Measurements from ENCODE around the gene SRMS.

The SRMS gene

DNA sequence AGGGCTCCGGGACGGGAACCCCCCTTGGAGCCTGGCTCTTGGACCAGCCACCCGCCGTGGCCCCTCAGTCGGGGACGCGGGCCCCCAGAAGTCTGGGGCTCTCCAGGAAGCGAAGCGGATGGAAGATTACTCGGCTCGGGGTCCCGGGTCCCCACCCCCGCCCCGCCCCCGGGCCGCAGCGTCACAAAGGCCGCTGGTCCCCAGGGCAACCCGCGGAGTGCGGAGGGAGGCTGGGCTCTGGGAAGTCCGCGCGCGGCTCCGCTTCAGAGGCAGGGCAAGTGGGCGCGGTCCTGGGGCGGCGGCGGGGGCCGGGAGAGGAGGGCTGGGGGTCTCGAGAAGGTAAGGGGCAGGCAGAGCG, 6.4 kb upstream of the SRMS start, which contains the start of gene FNDC11:
Gene FNDC11 (plus strand): TSS at position 227 of the 358 bp plus-strand sequence. CDS start 1,505 bp downstream, outside the sequence.
- no peak for DNase-seq (ENCODE audit: low read depth in 1 of 2, low spot score in 1 of 2)

DNA sequence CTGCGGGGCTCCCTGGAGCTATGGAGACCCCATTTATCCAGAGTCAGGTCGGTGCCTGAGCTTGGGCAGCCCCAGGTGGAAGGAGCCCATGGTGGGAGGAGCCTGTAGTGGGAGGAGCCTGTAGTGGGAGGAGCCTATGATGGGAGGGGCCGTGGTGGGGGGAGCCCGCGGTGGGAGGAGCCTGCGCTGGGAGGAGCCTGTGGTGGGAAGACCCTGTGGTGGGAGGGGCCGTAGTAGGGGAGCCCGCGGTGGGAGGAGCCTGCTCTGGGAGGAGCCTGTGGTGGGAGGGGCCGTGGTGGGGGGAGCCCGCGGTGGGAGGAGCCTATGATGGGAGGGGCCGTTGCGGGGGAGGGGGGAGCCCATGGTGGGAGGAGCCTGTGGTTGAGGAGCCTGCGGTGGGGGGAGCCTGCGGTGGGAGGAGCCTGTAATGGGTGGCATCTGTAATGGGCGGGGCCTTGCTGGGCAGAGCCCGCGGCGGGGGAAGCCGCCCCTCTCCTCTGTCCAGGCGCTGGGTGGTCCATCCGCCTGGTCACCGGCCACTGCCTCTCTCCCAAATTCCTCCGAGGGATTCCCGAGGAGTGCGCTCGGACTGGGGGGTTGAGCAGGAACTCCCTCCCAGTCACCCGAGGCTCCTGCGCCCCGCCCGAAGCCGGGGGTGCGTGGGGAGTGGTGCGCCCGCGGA, 5.8 kb upstream of the SRMS start:
- DNase-seq (ENCODE audit: low read depth in 1 of 2, low spot score in 1 of 2) = peak; percentile 82 to 85

DNA sequence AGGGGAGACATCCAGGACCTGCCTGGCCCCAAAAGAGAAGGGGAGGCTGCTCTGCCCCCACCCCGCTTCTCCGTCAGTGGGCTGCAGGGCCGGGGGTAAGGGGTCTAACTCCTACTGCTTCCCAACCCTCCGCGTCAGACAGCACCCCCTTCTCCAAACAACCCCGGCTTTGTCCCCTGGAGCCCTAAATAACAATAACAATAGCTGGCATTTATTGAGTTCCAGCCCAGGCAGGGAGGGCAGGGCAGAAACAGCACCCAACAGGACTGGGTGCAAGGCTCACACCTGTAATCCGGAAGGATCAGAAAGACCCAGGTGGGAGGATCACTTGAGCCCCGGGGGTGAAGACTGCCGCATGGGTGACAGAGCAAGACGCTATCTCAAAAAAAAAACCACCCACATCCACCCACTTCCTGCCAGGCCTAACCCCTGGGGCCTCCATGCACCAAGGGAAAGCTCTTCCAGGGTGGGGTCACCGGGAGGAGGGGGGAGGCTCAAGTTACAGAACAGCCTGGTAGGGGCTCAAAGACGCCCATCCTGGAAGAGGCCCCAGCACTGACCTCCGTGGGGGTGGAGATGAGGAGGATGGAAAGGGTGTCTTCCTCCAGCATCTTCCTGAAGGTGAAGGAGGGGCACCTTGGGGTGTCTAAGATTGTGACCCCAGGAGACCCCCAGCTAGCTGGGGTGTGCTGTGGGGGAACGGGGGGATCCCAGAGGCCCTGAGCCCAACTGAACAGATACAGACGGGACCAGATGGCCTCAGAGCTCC, 5.1 kb upstream of the SRMS start:
- DNase-seq (ENCODE audit: low read depth in 1 of 2, low spot score in 1 of 2) = no peak

DNA sequence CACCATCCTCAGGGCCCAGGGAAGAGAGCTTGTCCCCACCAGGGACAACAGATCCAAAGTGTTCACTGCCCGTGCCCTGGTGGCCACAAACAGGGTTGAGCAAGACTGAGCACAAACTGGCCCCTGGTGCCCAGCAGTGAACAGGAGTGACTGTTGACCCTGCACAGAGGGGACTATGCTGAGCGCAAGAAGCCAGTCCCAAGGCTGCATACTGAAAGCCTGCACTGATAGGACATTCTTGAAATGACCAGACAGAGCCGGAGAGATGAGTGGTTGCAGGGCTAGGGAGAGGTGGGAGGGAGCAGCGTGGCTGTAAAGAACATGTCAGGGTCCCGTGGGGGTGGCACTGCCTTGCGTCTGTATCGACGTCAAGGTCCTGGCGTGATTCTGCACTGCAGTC, 3.5 kb upstream of the SRMS start:
- DNase-seq (ENCODE audit: low read depth in 1 of 2, low spot score in 1 of 2) = no peak

DNA sequence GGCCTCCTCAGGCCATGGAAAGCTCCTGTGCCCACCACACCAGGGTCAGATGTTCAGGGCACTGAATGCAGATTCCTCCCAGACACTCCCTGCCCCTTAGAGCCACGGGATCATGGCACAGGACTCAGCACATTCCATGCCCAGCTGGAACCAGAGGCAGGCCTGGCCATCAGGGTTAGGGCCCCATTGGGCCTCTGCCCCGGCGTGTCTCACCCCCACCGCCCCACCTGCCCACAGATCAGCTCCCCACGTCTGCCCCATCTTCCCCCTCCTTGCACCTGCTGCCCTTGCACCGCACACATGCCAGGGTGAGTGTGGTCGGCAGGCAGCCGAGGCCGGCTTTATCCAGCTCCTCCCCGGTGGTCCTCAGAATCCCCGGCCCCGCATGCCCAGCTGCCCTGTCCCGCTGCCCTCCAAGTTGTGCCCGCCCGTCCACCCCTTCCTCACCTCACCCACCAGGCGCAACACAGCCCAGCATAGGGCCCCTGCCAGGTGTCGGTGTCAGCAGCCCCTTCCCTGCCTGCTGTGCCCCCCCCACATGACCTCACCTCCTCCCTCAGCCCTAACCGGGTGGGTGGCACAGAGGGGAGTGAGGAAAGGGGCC, 2.2 kb upstream of the SRMS start:
- no peak for DNase-seq (ENCODE audit: low read depth in 1 of 2, low spot score in 1 of 2)

DNA sequence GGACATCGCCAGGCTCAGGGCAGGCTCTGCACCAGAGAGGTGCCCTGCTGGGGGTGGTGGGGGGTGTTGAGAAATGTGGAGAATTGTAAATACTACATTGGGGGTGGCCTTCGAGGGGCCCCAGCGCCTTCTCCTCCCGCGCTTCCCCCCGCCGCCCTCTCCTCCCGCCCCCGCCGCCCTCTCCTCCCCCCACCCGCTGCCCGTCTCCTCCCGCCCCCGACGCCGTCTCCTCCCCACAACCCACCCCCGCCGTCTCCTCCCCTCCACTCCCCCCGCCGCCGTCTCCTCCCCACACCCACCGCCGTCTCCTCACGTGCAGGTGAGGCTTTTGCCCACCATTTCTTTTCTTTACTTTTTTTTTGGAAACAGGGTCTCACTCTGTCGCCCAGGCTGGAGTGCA, 1.5 kb upstream of the SRMS start:
- no peak for DNase-seq (ENCODE audit: low read depth in 1 of 2, low spot score in 1 of 2)

DNA sequence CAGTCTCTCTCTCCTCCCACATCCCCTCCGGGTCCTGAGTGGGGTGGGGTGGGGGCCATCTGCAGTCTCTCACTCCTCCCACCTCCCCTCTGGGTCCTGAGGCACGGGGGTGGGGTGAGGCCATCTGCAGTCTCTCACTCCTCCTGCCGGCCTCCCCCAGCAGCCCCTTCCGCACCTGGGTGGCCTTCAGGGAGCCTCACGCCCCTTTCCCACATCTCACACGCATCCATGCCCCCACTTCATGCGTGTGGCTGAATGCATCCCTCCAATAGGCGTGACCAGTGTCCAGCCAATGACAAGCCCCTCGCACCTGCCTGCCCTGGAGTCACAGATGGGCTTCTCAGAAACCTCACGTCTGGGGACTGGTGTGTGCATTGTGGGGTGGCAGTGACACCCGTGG, 993 bp upstream of the SRMS start:
- no peak for DNase-seq (ENCODE audit: low read depth in 1 of 2, low spot score in 1 of 2)

DNA sequence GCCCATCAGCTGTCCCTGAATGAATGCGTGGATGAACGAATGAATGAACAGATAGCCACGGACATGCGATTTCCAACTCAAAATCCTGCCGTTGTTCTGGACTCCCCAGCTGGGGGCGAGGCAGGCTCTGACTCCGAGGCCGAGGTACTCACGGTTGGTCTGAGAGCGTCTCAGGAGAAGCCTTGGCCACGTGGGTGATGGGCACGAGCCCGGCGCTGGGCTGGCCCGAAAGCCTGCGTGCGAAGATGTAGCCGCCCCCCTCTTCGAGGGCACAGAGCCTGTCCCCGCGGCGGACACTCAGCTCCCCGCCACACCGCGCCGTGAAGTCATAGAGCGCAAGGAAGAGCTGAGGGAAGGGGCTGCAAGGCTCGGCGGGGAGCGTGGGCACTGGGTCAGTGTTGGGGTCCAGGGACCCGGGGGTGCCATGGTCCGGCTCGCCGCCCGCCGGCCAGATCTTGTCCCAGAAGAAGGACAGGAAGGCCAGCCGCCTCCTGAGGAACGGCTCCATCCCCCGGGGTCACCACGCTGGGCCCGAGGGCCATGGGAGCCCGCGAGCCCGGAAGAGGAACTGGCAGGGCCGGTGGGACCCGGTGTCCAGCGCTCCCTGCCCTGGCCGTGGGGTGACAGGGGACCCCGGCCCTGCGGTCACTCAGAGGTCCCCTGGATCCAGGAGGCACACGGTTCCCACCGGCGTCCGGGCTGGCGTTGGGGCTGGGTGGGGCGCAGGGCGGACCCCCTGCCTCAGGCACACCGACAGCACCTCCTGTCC, 409 bp downstream of the SRMS start:
- no peak for DNase-seq (ENCODE audit: low read depth in 1 of 2, low spot score in 1 of 2)

DNA sequence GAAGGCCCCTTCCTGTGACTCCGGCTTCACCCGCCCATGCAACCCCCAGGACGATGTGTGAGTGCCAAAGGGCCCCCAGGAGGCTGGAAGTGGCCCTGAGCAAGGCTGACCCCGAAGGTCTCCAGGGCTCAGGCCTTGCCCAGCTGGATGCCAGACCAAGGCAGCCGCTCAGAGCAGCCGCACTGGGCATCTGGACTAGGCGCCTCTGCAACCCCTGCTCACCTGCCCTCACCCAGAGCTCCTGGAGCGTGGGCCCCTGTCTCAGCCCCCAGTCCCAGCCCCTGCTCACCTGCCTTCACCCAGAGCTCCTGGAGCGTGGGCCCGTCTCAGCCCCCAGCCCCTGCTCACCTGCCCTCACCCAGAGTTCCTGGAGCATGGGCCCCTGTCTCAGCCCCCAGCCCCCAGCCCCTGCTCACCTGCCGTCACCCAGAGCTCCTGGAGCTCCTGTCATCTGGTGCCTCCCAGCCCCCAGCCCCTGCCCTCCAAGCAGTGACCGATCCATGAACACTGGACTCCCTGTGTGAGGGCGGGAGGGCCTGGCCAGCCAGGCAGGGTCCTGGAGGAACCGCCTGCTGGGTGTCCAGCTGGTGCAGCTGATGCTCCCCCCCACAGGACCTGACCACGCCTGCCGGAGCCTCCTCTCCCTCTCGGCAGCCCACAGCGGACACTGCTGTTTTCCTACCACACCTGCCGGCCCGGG, 1.1 kb downstream of the SRMS start:
- DNase-seq (ENCODE audit: low read depth in 1 of 2, low spot score in 1 of 2) = no peak

DNA sequence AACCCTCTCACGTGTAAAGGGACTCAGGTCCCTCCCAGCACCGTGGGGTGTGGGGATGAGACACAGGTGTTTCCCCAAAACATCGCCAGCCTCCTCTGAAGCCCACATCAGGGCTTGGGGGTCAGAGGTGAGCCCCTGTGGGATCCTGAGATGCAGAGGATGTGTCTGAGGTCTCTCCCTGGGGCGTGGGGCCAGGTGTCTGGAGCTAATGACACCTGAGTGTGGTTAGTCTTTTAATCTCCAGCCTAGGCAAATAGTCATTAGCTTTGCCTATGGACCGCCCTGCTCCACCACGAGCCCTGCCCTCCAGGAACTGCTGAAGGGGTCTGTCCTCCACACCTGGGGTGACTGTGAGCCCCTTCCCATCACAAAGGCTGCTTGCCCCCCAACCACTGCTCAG, 1.7 kb downstream of the SRMS start:
- no peak for DNase-seq (ENCODE audit: low read depth in 1 of 2, low spot score in 1 of 2)

DNA sequence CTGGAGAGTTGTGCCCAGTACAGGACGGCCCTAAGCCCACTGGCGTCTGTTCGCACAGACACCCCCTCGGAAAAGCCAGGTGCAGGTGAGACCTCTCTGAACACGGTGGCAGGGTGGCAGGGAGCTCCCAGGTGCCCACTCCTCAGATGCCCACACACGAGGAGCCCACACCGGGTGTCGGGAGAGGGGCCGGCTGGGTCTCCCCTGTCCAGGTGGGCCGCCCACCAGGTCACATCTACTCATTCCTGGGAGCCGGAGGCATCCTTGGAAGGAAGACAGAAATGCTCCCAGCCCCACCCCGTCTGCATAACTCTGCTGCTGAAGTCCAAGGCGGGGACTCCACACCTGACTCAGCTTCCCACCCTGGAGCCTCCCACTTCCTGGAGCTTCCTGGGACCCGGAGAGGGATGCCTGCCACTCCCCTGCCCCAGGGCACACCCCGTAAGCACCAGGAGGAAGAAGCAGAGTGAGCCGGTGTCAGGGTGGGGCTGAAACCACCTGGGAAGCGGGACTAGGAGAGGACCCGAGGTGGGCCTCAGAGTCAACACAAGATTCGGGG, 2.5 kb downstream of the SRMS start:
- no peak for DNase-seq (ENCODE audit: low read depth in 1 of 2, low spot score in 1 of 2)

DNA sequence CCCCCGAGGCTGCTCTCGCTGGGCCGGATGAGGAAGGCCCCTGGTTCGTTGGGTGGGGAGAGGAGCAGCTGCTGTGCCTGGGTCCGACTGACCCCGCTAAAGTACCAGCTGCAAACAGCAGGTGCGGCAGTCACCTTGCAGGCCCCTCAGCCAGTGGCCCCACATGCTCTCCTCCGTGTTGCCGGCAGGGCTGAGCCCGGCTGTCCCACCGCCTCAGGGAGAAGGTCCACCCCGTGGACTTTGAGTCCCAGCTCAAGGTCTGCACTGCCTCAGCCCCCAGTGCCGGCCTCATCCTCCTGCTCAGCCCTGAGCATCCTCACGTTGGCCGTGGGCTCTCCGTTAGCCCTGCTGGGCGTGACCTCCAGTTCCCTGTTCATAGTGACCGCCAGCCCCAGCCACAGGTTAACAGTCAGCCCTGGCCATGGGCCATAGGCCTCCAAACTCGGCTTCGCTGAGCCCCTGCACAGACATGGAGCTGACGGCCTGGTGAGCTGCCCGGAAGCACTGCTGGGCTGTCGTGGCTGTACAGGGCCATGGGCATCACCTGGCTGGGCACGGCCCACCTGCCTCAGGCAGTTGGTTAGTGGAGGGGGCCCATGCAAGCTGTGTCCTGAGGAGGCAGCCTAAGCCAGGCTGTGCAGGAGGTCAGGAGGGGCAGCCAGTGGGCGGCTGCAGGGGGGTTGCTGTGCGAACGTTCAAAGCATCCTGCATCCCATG, 3.1 kb downstream of the SRMS start:
- no peak for DNase-seq (ENCODE audit: low read depth in 1 of 2, low spot score in 1 of 2)

DNA sequence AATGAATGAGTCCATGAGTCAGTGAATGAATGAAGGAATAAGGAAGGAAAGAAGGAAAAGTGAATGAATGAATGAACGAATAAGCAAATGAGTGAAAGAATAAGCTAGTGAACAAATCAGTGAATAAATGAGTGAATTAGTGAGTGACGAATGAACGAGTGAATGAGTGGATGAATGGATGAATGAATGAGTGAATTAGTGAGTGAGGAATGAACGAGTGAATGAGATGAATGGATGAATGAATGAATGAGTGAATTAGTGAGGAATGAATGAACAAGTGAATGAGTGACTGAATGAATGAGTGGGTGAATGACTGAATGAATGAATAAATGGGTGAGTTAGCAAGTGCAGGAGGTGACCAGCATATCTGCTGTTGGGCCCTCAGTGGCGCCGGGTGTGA, 3.8 kb downstream of the SRMS start:
- no peak for DNase-seq (ENCODE audit: low read depth in 1 of 2, low spot score in 1 of 2)

DNA sequence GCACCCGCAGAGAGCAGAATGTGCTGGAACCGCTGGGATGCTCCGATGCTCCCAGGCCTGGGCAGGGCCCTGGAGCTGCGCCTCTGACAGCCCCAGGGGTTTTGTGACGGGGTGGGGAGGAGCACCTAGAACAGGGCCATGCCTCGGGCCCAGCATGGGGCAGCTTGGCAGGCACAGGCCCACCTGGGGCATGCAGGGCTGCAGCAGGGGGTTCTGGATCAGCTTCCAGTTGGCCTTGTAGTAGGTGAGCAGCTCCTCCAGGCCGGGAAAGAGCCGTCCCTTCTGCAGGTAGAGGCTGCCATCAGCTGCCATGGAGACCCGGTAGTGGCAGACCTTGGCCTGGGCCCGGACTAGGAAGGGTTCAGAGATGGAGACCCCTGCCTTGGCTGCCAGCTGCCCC, 4.4 kb downstream of the SRMS start:
- no peak for DNase-seq (ENCODE audit: low read depth in 1 of 2, low spot score in 1 of 2)

DNA sequence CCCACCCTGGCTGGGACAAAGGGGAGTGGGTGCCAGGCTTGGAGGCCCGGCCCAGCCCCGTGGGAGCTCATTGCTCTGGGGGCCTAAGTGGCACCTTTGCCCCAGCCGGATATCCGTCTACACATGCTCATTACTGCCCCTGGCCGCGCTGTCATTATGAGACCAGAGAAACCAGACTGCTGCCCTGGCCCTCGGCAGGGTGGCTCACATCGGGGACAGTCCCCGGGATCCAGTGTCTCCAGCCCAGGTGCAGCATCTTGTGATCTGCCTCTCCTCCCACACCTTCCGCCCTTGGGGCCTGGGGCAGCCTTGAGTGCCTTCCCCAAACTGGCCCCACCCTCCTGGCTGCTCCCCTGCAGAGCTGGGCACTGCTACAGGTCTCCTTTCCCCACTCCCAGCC, 4.9 kb downstream of the SRMS start:
- no peak for DNase-seq (ENCODE audit: low read depth in 1 of 2, low spot score in 1 of 2)

DNA sequence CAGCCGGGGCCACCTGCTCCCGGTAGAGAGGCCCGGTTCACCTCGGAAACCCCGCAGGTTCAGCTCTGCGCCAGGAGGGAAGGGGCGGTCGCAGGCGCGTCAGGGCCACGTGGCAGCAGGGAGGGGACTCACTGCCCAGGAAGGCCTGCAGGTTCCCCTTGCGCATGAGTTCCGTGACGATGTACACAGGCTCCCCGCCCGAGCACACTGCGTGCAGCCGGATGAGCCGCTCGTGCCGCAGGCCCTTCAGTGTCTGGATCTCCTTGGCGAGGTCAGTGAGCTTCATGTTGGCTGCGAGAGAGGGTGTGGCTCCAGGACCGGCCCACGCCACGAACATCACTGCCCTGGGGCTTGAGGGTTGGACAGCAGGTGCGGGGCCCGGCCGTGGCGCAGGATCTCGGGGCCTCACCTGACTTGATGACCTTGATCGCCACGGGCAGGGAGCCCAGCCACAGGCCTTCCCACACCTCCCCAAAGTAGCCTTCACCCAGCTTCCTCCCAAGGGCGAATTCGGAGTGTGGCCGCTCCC, 5.5 kb downstream of the SRMS start:
- DNase-seq (ENCODE audit: low read depth in 1 of 2, low spot score in 1 of 2) = no peak

DNA sequence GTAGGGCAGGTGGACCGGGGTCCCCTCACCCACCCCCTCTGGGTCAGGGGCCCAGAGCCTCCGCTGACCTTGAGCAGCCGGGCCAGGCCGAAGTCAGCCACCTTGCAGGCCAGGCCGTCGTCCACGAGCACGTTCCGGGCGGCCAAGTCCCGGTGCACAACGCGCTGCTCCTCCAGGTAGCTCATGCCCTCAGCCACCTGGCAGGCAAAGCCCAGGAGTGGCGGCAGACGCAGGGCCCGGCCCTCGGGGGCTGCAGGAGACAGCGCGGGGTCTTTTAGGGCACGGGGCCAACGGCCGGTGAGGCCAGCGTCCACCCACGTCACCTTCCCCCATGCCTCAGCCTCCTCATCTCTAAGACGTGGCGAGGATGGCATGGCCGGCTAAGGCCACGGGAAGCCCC, 6.2 kb downstream of the SRMS start:
- DNase-seq (ENCODE audit: low read depth in 1 of 2, low spot score in 1 of 2) = no peak

DNA sequence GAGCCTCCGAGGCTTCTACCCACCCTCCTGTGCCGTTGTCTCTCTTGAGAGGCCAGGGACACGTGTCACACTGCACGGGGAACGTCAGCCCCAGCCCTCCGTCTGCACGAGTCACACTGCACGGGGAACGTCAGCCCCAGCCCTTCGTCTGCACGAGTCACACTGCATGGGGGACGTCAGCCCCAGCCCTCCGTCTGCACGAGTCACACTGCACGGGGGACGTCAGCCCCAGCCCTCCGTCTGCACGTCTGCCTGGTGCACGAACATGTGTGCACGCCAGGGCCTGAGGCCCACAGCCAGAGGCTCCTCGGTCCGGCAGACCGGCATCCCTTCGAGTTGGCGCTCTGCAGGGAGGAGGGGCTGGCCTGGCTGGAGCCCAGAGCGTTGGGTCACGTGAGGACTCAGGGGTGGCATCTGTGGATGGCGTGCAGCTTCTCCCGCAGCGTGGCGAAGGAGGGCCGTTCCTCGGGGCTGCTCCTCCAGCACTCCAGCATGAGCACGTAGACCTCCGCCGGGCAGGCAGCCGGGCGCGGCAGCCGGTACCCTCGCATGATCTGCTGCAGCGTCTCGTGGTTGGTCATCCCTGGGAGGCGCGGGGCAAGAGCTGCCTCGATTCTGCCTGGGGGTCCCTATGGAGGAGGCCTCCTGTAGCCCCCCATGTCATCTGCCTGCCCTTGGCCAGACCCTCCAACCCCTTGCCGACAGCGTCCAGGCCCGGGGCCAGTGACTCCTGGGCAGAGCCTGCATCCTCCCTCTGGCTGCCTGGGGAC, 6.9 kb downstream of the SRMS start:
- no peak for DNase-seq (ENCODE audit: low read depth in 1 of 2, low spot score in 1 of 2)
